IPS-18a (cell line): ENCODE results near the gene PRKCA.

Source experiments
- H3K27ac ChIP-seq: one replicate; pipeline ENCODE4 v1.5.1; 2013; ENCODE audit warnings: low read length
- H3K27me3 ChIP-seq: one replicate; pipeline ENCODE4 v1.6.1; 2013; ENCODE audit warnings: mild to moderate bottlenecking, low read length; ENCODE audit not compliant: control insufficient read depth, insufficient read depth
- H3K36me3 ChIP-seq: one replicate; pipeline ENCODE4 v1.6.1; 2013; ENCODE audit warnings: low read depth, low read length; ENCODE audit not compliant: control insufficient read depth
- H3K4me1 ChIP-seq: one replicate; pipeline ENCODE4 v1.6.1; 2013; ENCODE audit warnings: low read depth, low read length; ENCODE audit not compliant: control insufficient read depth
- H3K4me3 ChIP-seq: one replicate; pipeline ENCODE4 v1.5.1; 2013; ENCODE audit warnings: low read length
- H3K9ac ChIP-seq: one replicate; pipeline ENCODE4 v1.6.1; 2013; ENCODE audit warnings: mild to moderate bottlenecking, low read length, moderate library complexity
- H3K9me3 ChIP-seq: one replicate; pipeline ENCODE4 v1.6.1; 2013; ENCODE audit warnings: low read depth, low read length; ENCODE audit not compliant: control insufficient read depth

Gene PRKCA

GRCh38 chr17:66748578-66748977, 446.2 kb downstream of the PRKCA start:
- Histone ChIP-seq H3K4me3 (no peak overlapping the region), H3K27me3 (no peaks in the 10 kb centered on the region), H3K9me3 (no peaks in the 10 kb centered on the region), H3K27ac (no peak overlapping the region), H3K36me3 (no peaks in the 10 kb centered on the region), H3K9ac (no peak overlapping the region), H3K4me1 (peaks cover 8% of the 10 kb centered on the region)

GRCh38 chr17:66749217-66749832, 446.9 kb downstream of the PRKCA start:
- Histone ChIP-seq H3K27ac (no peak overlapping the region), H3K4me1 (peaks cover 8% of the 10 kb centered on the region), H3K4me3 (no peak overlapping the region), H3K27me3 (no peaks in the 10 kb centered on the region), H3K9me3 (no peaks in the 10 kb centered on the region), H3K9ac (no peak overlapping the region), H3K36me3 (no peaks in the 10 kb centered on the region)

GRCh38 chr17:66750116-66750515, 447.7 kb downstream of the PRKCA start:
- no peaks in the 10 kb centered on the region for H3K27me3 ChIP-seq
- H3K4me3 ChIP-seq, result no peak overlapping the region
- H3K4me1 ChIP-seq, result peaks cover 8% of the 10 kb centered on the region
- H3K9me3 ChIP-seq, result no peaks in the 10 kb centered on the region
- no peaks in the 10 kb centered on the region for H3K36me3 ChIP-seq
- H3K9ac ChIP-seq, result no peak overlapping the region
- H3K27ac ChIP-seq, result no peak overlapping the region

GRCh38 chr17:66750781-66751543, 448.5 kb downstream of the PRKCA start:
- Histone ChIP-seq H3K4me3 (no peak overlapping the region), H3K27ac (no peak overlapping the region), H3K27me3 (no peaks in the 10 kb centered on the region), H3K4me1 (peaks cover 8% of the 10 kb centered on the region), H3K9ac (no peak overlapping the region), H3K9me3 (no peaks in the 10 kb centered on the region), H3K36me3 (no peaks in the 10 kb centered on the region)

GRCh38 chr17:66751771-66752170, 449.4 kb downstream of the PRKCA start:
- H3K4me1 ChIP-seq, result peaks cover 8% of the 10 kb centered on the region
- H3K4me3 ChIP-seq, result no peak overlapping the region
- H3K9me3 ChIP-seq, result no peaks in the 10 kb centered on the region
- H3K36me3 ChIP-seq, result no peaks in the 10 kb centered on the region
- H3K27me3 ChIP-seq, result no peaks in the 10 kb centered on the region
- H3K27ac ChIP-seq, result no peak overlapping the region
- no peak overlapping the region for H3K9ac ChIP-seq

- H3K36me3 ChIP-seq, result no peaks in the 10 kb centered on the region
- H3K9ac ChIP-seq, result no peak overlapping the region
- peaks cover 8% of the 10 kb centered on the region for H3K4me1 ChIP-seq
- no peak overlapping the region for H3K27ac ChIP-seq
- no peak overlapping the region for H3K4me3 ChIP-seq
- H3K27me3 ChIP-seq, result no peaks in the 10 kb centered on the region
- H3K9me3 ChIP-seq, result no peaks in the 10 kb centered on the region
Observed at GRCh38 chr17:66752411-66752810, 450.0 kb downstream of the PRKCA start.

- Histone ChIP-seq H3K4me3 (no peak overlapping the region), H3K9me3 (no peaks in the 10 kb centered on the region), H3K27ac (no peak overlapping the region), H3K4me1 (peaks cover 2% of the 10 kb centered on the region), H3K36me3 (no peaks in the 10 kb centered on the region), H3K9ac (no peak overlapping the region), H3K27me3 (no peaks in the 10 kb centered on the region)
Observed at GRCh38 chr17:66753126-66753920, 450.9 kb downstream of the PRKCA start.

- no peaks in the 10 kb centered on the region for H3K27me3 ChIP-seq
- no peaks in the 10 kb centered on the region for H3K36me3 ChIP-seq
- no peak overlapping the region for H3K9ac ChIP-seq
- H3K4me3 ChIP-seq, result no peak overlapping the region
- no peak overlapping the region for H3K27ac ChIP-seq
- H3K4me1 ChIP-seq, result no peaks in the 10 kb centered on the region
- H3K9me3 ChIP-seq, result no peaks in the 10 kb centered on the region
Observed at GRCh38 chr17:66755101-66755943, 452.9 kb downstream of the PRKCA start.

GRCh38 chr17:66755944-66756290, 453.5 kb downstream of the PRKCA start:
- no peaks in the 10 kb centered on the region for H3K27me3 ChIP-seq
- no peaks in the 10 kb centered on the region for H3K9me3 ChIP-seq
- no peaks in the 10 kb centered on the region for H3K4me1 ChIP-seq
- no peaks in the 10 kb centered on the region for H3K36me3 ChIP-seq
- no peak overlapping the region for H3K27ac ChIP-seq
- no peak overlapping the region for H3K4me3 ChIP-seq
- H3K9ac ChIP-seq, result no peak overlapping the region

- no peaks in the 10 kb centered on the region for H3K9me3 ChIP-seq
- no peaks in the 10 kb centered on the region for H3K36me3 ChIP-seq
- H3K27me3 ChIP-seq, result no peaks in the 10 kb centered on the region
- no peak overlapping the region for H3K9ac ChIP-seq
- peaks cover 10% of the 10 kb centered on the region for H3K4me1 ChIP-seq
- H3K27ac ChIP-seq, result no peak overlapping the region
- H3K4me3 ChIP-seq, result no peak overlapping the region
Observed at GRCh38 chr17:66760324-66760723, 457.9 kb downstream of the PRKCA start.

GRCh38 chr17:66762276-66762675, 459.9 kb downstream of the PRKCA start:
- Histone ChIP-seq H3K27me3 (no peaks in the 10 kb centered on the region), H3K4me1 (peaks cover 10% of the 10 kb centered on the region), H3K27ac (no peak overlapping the region), H3K4me3 (no peak overlapping the region), H3K36me3 (no peaks in the 10 kb centered on the region), H3K9ac (no peak overlapping the region), H3K9me3 (no peaks in the 10 kb centered on the region)
